Stimulated activated CD8-positive, alpha-beta memory T cell treated with anti-CD3 and anti-CD28 coated beads, Interleukin-15, amount 100 ng/mL, for 1 hour (primary cell): ENCODE measurements around the gene LONRF2.

Source experiments
- DNase-seq: peaks from one replicate; pipeline ENCODE4 v3.0.0-alpha.2; 2020; ENCODE audit warnings: low read depth

LONRF2 gene

DNA sequence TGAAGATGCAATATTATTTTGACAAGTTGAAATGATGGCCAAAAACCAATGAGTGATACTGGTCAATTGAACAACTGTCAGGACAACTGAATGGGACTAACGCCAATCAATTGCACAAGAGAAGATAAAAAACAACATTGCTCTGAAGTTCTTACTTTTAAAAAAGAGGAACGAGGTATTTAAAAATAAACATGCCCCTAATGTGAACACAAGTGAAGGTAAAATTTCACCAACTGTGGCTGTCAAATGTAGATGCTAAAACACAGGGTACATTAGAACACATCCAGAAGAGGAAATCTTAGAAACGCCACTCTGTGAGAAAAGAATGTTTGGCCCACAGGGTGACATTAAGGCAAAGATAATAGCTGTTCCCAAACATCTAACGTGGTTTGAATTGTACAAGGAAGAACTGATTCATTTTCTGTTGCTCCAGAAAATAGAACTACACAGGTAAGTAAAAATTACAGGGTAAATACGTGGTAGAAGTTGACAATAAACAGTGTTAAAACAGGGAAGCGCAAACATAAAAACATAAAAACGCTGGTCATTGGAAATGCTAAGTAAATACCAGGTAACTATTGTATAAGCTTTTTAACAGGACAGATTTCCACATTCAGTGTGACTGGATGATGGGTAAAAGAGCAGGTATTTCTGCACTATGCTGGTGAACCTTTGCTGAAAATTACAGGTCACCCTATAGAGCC is 20.3 kb downstream of the LONRF2 start:
- no peak for DNase-seq

DNA sequence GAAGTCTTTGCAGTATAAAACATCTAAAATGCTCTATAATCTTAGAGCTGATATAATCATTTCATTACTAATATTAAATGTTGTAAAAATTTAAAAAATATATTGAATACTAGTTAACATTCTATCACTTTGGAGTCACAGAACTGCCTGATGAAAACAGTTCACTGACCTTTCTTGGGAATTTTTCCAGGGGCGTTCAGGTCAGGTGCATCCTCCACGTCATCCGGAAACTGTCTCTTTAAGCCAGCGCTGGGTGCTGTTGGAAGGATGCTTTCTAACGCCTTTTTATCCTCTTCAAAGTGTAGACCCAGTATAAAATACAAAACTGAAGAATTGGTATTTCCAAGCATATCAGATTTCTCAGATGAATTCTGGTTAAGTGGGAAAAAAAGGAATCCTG is 22.8 kb downstream of the LONRF2 start:
- no peak for DNase-seq

DNA sequence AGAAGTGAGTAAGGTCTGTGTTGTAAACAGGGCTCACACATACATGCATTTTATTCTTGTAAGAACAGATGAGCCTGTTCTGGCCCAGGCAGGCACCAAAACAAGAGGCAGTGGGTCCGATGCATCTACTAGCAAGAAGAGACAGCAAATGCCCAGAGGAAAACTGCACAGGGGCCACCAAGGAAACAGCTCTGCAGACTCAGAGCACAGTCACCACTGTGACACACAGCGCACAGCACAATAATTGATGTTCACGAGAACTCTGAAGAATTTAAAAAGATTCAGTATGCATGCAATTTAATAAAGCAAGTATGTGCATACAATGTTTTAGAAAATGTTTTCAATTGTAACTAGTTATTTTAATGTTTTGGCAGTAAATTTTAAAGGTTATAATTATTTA is 24.8 kb downstream of the LONRF2 start:
- DNase-seq = no peak

DNA sequence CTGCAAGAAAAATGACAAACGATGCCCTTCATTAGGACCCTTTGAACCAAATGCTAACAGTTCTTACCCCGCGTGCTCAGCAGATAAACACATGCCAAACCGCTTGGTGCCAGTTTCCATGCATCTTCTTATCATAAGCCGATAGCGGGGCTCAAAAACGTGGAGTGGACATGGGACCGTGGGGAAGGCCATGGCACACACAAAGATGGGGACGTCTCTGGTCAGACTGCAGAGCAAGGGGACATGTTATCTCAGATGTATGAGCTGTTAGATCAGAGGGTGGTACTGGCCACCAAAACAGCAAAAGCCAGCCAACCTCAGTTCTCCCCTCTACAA is 28.2 kb downstream of the LONRF2 start:
- DNase-seq = no peak

DNA sequence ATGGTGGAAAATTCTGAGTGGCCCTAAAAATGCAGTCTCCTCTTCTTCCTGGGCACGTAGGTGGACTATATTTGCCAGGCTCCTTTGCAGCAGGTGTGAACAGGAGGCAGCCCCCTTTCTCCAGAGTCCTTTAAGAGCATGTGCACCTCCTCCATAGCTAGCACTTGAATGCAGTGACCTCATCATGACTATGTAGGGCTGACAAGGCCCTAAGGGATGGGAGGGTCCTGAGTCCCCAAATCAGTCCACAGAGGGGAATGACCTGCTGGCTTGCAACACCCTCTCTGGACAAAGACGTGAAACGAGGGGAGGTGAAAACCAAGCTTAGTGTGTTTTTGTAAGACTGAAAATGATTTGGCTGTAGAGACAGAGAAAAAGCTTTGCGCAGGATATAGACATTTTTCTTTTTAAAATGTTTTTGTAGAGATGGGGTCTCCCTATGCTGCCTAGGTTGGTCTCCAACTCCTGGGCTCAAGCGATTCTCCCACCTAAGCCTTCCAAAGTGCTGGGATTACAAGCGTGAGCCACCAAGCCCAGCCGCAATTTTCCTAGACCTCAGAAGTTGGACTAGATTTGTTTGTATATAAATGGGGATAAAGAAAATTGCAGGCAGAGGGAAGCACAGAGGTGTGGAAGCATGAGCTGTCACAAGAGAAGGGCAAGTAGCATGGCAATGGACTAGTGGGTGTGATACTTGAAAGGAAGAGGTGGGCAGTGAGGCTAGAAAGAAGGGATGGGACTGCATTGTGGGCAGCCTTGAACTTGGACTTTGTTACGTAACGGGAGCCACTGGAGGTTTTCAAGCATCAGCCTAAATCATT is 28.8 kb downstream of the LONRF2 start:
- no peak for DNase-seq

DNA sequence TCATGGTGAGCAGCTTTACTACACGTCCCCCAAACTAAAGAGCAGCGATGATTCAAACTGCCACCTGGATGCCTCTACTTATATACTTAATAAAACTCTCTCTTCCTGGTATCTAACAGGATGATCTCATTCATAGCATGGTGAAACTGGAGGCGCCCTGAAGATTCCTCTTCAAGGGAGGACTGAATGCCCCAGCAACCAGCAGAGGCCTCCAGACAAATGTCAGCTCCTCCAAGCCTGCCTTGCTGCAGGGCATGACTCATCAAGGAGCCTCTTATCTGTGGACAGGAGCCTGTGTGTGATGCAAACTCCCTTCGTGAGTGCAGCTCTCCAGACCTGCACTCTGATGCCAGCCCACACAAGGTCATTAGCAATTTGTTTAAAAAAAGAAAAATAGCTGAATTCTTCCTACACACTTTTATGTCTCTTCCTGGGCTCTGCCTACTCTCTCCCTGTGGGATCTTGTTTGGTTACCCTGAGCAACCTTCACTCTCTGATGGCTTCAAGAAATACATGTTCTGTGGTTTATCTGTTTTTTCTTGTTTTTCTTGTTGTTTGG is 30.2 kb downstream of the LONRF2 start:
- DNase-seq = no peak

DNA sequence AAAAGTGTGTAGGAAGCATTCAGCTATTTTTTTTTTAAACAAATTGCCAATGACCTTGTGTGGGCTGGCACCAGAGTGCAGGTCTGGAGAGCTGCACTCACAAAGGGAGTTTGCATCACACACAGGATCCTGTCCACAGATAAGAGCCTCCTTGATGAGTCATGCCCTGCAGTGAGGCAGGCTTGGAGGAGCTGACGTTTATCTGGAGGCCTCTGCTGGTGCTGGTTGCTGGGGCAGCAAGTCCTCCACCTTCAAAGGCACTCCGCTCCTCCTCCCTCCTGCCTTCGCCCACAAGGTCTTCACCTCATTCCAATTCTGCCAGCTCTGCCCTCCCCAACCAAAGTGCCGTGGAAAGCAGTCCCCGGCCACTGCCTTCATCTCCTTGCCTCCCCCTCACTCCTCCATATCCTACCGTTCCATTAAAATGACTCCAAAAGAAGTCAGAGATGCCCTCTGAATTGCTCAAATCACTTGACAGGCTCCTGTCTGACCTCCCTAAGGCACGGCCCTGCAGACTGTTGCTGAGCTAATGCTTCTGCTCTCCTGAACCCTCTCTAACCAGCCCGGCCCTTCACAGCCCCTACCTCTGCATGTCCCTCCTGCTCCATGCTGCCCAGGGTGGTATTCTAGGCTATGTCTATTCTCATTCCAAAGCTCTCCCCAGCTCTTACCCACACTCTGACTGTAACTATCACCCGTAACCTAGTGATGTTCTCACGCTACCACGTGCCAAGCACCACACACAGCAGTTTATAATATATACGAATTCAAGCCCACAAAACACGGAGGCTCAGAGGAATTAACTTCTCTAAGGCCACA is 30.9 kb downstream of the LONRF2 start:
- DNase-seq = peak; percentile 34

DNA sequence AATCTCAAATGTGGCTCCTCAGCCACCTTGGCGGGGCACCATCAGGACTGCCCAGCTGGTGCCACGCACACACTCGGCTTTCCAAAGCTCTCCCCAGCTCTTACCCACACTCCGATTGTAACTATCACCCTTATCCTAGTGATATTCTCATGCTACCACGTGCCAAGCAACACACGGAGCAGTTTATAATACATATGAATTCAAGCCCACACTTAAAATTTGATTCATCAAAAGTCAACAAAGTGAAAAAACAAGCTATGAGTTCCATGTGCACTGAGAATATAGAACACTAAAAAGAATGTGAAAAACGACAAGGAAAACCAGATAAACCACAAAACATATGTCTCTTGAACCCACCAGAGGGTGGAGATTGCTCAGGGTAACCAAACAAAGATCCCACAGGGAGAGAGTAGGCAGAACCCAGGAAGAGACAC is 31.6 kb downstream of the LONRF2 start:
- no peak for DNase-seq

DNA sequence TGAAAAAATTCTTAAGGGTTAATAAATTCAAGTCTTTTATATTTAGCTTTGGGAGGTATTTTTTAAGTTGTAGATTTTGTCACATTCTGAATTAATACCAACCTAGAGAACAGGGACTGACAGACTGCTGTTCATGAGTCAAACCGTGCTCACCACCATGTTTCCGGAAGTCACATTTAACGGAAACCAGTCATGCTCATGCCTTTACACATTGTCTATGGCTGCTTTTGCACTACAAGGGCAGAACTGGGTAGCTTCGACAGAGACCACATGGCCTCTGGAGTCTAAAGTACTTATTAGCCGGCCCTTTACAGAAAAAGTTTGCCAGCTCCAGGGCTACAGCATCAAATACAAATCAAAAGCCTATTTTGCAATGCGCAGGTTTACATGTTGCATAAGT is 33.3 kb downstream of the LONRF2 start:
- DNase-seq = no peak

DNA sequence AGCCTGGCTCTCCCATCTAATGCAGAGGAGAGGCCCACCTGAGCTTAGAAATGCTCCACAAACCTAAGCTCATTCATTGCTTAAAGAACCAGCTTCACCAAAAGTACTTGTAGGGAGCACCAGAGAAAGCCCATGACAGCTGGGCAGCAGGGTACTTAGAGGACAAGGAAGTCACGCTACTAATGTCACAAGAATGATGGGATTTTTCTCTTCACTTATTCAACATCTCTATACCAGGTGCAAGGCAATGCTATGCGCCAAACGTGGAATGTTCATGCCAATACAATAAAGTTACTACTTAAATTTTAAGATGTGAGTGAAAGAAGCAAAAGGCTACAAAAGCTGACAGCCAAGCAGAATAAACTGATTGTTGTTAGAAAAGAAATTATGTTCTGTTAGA is 36.0 kb downstream of the LONRF2 start:
- DNase-seq = no peak

DNA sequence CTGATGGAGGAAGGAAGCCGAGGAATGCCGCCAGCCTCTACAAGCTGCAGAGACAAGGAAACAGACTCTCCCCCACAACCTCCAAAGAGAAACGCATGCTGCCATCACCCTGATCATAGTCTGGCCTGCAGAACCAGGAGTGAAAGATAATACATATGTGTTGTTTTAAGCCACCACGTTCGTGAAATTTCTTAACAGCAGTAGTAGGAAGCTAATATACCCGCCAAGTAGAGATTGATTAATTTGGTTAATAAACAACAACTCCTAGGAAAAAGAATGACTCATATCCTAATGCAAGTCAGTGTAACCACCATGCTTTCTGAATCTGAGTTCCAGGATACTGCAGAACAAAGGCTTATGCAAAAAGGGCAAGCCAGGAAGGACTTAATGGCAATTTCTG is 36.6 kb downstream of the LONRF2 start:
- no peak for DNase-seq

DNA sequence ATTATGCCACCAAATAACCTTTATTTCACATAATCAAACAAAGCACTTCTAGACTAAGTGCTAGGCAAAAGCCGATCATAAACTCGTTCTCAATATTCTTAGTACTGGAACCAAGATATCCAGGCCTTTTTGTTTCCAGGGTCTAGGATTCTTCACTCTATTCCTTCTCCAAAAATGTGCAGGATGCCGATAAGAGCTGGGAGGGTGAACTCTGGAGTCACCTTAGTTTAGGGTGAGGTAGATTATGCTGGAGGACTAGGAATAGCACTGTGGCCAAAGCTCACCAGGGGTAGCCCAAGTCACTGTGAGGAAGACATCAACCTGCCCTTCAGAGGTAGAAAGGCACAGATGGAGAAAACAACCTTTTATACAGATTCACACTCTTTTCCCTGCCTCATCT is 37.3 kb downstream of the LONRF2 start:
- no peak for DNase-seq

DNA sequence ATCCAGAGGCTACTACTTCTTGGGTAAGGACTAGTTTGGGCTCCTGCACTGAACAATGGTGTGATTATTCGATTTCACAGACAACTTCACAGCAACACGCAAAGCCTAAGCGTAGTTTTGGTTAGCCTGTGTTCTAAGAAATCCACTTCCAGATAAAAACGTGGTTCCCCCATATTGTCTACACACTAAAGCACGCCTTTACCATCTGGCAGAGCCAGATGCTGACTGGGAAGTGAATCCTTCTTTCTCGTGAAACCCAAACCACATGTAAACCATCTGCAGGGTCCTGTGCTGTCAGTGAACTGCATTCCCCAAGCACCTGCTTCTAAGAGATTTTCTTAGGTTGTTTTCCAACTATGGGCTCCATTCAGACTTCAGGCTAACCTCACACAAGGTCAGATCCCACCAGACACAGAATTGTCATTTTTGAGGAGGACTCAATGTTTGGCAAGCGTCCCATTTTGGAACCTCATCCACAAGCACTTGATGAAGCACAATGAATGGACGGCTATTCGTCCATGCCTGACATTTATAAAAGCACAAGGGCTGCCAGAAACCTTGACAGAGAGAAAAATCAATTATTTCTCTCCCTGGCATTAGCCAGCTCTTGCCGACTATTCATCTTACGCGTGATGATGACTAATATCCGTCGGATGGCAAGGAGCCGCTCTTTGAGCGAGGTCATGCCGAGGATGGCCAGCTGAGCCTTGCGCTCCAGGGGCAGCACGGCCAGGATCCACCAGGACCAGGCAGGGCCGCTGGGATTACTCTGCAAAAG is 38.4 kb downstream of the LONRF2 start:
- DNase-seq = no peak

DNA sequence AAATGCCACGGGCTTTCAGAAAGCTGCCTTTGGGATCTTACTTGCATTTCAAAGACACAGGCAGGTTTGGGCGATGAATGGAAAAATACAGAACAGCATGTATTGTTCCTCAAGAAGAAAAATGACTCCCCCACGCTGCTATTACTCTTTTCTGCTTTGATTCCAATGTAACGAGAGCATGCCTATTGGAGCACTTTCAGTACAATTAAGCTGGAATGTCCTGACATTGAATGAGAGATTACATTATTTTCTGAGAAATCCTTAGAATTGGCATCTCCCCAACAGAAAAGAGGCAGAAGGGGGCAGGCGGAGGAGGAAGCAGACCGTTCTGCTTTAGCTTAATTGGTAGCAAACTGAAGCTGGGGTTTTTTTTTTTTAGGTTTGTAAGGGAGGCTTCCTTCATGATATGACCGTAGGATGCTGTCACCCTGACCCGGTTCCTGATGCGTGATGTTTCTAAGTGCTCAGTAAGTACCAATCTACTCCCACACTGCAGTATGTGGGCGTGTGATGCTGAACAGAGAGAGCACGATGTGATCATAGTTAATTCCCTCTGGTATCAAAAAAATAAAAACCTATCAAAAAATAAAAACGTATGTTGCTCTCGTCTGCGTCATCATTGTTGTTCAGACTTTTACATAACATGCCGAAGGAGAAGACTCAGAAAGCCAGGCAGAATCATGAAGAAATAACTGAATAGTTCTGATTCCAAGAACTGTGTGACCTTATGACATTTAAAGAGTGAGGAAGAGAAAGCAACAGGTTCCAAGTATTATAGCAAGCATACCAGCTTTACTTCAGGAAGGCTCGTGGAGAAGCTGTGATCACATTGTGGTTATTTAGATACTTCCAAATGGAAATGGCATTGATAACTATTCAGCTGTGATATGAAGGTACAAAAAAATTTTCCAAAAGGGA is 40.5 kb downstream of the LONRF2 start:
- no peak for DNase-seq

DNA sequence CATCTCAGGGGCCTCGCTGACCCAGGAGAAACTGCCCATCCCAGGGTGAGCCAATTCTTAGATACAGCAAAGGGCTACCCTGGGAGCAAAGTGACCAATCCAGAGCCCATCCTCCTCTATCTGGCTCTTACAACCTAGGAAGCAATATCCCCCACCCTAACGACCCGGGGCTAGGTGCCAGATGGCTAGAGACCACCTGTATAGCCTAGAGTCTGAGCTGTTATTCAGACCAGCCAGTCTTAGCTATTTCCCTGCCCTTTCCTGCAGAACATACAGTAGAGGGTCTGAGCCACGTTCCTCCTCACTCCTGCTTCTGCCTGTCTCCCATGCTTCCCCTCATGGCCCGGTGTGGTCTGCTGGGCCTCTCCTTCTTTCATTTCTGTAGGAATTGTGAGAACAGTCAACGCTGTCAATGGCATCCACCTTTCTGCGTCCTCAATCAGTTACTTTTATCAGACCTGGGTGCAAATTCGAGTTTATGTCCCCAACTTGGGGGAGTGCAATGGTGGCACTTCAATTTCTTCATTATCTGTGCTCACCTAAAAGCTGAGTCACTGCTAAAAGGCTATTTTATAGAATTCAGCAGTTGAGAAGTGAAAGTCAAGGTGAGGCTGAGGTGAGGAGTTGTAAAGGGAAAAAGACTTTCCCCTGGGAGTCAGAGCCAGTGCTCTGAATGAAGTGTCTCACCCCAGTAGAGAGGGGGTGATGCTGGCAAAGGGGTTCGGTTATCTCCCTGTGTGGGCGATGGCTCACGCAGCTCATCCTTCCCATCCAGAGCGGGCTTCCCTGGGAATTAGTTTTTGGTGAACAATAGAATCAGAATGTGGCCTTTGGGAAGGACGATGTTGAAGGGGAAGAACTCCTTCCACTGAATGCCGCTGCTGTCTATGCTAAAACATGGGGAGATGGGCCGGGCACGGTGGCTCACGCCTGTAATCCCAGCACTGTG is 42.4 kb downstream of the LONRF2 start:
- no peak for DNase-seq

DNA sequence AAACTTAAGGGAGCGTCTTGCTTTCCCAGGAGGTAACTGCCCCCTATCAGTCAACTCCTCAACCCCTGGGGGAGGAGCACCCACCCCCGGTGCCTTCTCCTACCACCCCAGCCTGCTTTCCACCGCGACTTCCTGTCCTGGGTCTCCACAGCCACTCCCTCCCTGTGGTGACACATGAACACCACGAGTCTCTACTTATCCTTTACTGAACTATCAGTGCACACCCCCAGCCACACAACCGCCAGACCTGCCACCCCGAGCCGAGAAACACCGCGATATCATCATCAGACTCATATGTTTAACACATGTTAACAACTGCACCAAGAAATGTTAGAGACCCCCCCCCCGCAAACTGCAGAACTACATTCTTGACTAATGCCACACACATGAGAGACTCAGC is 43.3 kb downstream of the LONRF2 start:
- DNase-seq = no peak

DNA sequence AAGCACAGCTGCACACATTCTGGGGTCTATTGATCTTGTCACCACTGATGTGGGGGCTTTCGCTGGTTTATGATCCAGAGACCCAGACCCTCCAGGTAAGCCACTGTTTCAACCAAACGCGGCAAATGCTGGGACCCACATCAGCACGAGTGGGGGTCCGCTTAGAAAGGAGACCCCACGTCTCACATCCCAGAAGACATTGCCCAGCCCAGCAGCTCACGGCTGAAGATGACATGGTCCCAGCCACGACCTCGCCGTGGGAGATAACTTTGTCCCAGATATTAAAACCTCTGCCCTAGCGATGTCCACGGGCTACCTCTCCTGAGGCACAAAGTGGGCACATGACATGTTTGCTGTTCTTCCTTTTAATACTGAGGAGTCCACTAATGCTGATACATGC is 43.8 kb downstream of the LONRF2 start:
- DNase-seq = no peak

DNA sequence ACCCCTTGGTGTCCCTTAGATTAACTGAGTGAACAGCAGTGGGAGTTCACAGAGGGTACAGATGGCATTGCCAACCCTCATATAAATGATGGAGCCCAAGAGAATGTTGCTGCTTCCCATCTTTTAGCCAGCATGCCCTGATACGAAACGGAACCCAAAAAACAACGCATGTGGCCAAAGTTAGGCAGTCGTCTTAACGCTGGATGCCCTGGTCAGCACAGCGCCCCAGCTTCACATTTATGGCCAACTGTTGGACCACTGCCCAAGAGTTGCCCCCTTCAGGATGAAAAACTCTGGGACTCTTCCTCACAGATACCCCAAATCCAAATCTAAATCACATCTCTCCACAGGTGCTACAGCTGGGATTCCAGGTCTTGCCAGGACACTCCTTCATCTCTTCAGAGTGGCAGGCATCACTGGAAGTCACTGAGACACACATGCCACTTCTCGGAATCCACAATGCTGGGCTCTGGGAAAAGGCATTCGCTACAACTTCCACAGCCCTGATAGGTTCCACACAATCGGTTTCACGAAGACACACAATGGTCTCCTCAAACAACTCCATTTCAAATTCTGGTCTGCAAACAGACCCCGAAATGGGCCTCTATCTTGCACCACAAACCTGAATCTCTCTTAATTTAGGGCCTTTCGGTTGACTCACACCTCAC is 44.6 kb downstream of the LONRF2 start:
- no peak for DNase-seq

DNA sequence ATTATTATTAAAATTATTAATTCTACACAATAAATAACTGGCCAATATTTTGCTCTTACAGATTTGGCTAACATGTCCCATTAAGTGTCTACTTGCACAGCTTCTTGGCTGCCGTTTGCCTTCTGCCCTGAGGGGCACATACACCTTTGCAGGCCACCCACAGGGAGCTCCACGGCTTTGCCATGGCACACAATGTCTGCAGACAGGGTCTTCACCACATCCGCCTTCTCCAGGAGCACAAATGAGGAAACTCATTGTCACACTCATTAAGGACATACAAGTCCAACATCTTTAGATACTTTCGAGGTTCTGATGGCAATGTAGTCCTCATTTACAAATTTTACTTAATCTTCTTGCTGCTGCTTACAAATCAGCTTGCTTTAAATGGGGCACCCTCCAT is 45.6 kb downstream of the LONRF2 start:
- DNase-seq = no peak
